DOHH2 (cell line): ENCODE data around the gene CACNA1I.

Source experiments
- CTCF ChIP-seq: fragments of 200-600 bp; sonication (generic); IDR thresholded peaks from one replicate; pipeline ENCODE4 v1.5.1; 2014; ENCODE audit warnings: antibody characterized with exemption, mild to moderate bottlenecking, low read depth, low read length; ENCODE audit not compliant: poor library complexity, severe bottlenecking
- EZH2phosphoT487 ChIP-seq: fragments of 200-600 bp; sonication (generic); IDR thresholded peaks from 2 replicates; pipeline ENCODE4 v1.6.1; 2017; ENCODE audit warnings: borderline replicate concordance, mild to moderate bottlenecking, antibody characterized with exemption, low read length, moderate library complexity, mixed read lengths

GRCh38 chr22:39688186-39688785, 117.7 kb downstream of the CACNA1I start:
- TF ChIP-seq CTCF: no peak
- TF ChIP-seq EZH2phosphoT487: no peak
